SH-SY5Y (cell line): ENCODE data around the gene CLCNKB.

Experiments
- GATA2 ChIP-seq: IDR thresholded peaks from 2 replicates; pipeline ENCODE4 v1.6.1; 2011; ENCODE audit warnings: mild to moderate bottlenecking, low read depth, low read length
- GATA3 ChIP-seq: IDR thresholded peaks from 2 replicates; pipeline ENCODE4 v1.6.1; 2011; ENCODE audit warnings: low read depth, mild to moderate bottlenecking, low read length, moderate library complexity

DNA sequence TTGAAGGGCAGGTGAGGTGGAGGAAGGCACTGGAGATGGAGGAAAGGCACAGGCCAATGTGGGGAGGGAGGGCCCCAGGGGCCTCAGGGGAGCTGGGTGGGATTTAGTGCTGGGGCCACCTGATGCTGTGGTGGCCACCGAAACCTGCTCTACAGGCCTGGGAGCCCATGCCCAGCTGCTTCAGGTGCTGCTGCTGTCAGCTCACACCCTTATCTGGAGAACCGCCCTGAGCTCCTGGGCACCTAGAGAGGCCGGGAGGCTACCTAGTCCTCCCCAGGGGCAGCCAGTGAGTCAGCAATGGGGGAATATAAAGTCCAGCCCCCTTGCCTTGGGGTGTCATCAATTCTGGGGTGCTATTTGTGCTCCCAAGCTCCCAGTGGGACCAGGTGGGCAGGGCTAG, 17.7 kb downstream of the CLCNKB start:
- TF ChIP-seq GATA3 = no peak
- TF ChIP-seq GATA2 = no peak
